A549 (cell line): ENCODE measurements around the gene KRT27. TPM values are rescaled to one million over a fixed set of nuclear protein-coding genes. Genes with fewer than 3 reads are reported as not detected.
"Not testable (repeated sequence)": the region's sequence is repeated elsewhere in the genome, so short reads cannot be mapped to it uniquely, and the experiment has no call there.

Experiments
- ATAC-seq, 2 experiments: fragments of 200-7000 bp in 1 of 2; fragments of >200 bp in 1 of 2; cut with Nextera tagmentation in 1 of 2; cut with Tn5 transposase in 1 of 2; 3 replicates each; pipeline versions ENCODE4 v1.8.0 to v1.9.1; 2018 to 2020; ENCODE audit warnings: mild to moderate bottlenecking in 1 of 2, moderate library complexity in 1 of 2
- CTCF ChIA-PET: fragments of 300-600 bp; sonication (Branson Sonifier 250); formaldehyde crosslinking; extraction: SDS; loops from one replicate; lab custom pipeline; 2021; ENCODE audit warnings: antibody characterized with exemption, inconsistent platforms; lab: Yijun Ruan, JAX
- POLR2A ChIA-PET: fragments of 350-600 bp; formaldehyde crosslinking; extraction: SDS; loops from one replicate; lab custom pipeline; 2021; ENCODE audit warnings: antibody characterized with exemption, inconsistent platforms; lab: Yijun Ruan, JAX
- DNase-seq, 2 experiments: peaks; one replicate each; pipeline versions ENCODE4 v3.0.0 to v3.0.0-alpha.2; 2011 to 2016; ENCODE audit warnings: low read depth in 1 of 2, low spot score in 1 of 2
- FAIRE-seq: peaks from 2 replicates; lab custom pipeline; 2011; peaks lifted over from hg19 to GRCh38; lab: Jason Lieb, UNC
- H3K27ac ChIP-seq, 2 experiments: fragments of >200 bp; sonication (Bioruptor Twin); formaldehyde crosslinking; 3 replicates each; pipeline ENCODE4 v1.5.1; 2016 to 2017
- H3K4me1 ChIP-seq: fragments of >200 bp; sonication (Bioruptor Twin); formaldehyde crosslinking; 3 replicates; pipeline ENCODE4 v1.6.1; 2016
- H3K4me2 ChIP-seq: fragments of >200 bp; sonication (Bioruptor Twin); formaldehyde crosslinking; 3 replicates; pipeline ENCODE4 v1.6.1; 2016
- H3K4me3 ChIP-seq: fragments of >200 bp; sonication (Bioruptor Twin); formaldehyde crosslinking; 3 replicates; pipeline ENCODE4 v1.5.1; 2016
- H3K9me3 ChIP-seq: fragments of >200 bp; sonication (Bioruptor Twin); formaldehyde crosslinking; 3 replicates; pipeline ENCODE4 v1.6.1; 2016
- HES2 ChIP-seq: fragments of >200 bp; sonication (Bioruptor Twin); formaldehyde crosslinking; IDR thresholded peaks from 2 replicates; pipeline ENCODE4 v1.6.1; 2016
- JUNB ChIP-seq: fragments of >200 bp; sonication (Bioruptor Twin); formaldehyde crosslinking; IDR thresholded peaks from 2 replicates; pipeline ENCODE4 v1.6.1; 2016
- KDM1A ChIP-seq: fragments of 200-600 bp; sonication (generic); IDR thresholded peaks from 2 replicates; pipeline ENCODE4 v1.6.1; 2016; ENCODE audit warnings: low read depth, mild to moderate bottlenecking
- MYC ChIP-seq: IDR thresholded peaks from 2 replicates; pipeline ENCODE4 v1.6.1; 2012; ENCODE audit warnings: mild to moderate bottlenecking, inconsistent platforms, low read length, improper control_type of control experiment, borderline replicate concordance
- REST ChIP-seq: fragments of 200-600 bp; sonication (generic); IDR thresholded peaks from 2 replicates; pipeline ENCODE4 v1.6.1; 2016; ENCODE audit warnings: antibody characterized with exemption, mild to moderate bottlenecking, moderate library complexity
- RFX5 ChIP-seq: fragments of 450-650 bp; IDR thresholded peaks from 2 replicates; pipeline ENCODE4 v1.7.1; 2014; ENCODE audit warnings: antibody characterized with exemption, mild to moderate bottlenecking, moderate library complexity
- RNF2 ChIP-seq: fragments of 200-600 bp; sonication (generic); IDR thresholded peaks from 2 replicates; pipeline ENCODE4 v1.6.1; 2016; ENCODE audit warnings: low read depth, mild to moderate bottlenecking, antibody characterized with exemption, moderate library complexity, borderline replicate concordance
- TP53 ChIP-seq: fragments of 250-450 bp; sonication (Bioruptor Pico); IDR thresholded peaks from 2 replicates; pipeline ENCODE4 v1.5.0; 2021; ENCODE audit warnings: mild to moderate bottlenecking, moderate library complexity
- ZFP36 ChIP-seq: fragments of 450-650 bp; IDR thresholded peaks from 2 replicates; pipeline ENCODE4 v1.6.1; 2014; ENCODE audit warnings: borderline replicate concordance; ENCODE audit not compliant: partially characterized antibody
- ZSCAN20 ChIP-seq: fragments of 250-450 bp; sonication (Bioruptor Pico); IDR thresholded peaks from 2 replicates; pipeline ENCODE4 v1.8.0; 2022; ENCODE audit warnings: mild to moderate bottlenecking, moderate library complexity
- WGBS: methylation state at CpG from one replicate; pipeline ENCODE4 v1.1.6; 2017; ENCODE audit errors: missing lambda C conversion rate; 5-methylcytosine and 5-hydroxymethylcytosine counted together
- polyA plus RNA-seq, 4 experiments: library from polyadenylated mRNA; depleted of rRNA in 3 of 4; stranded (reverse); fragments of >200 nt; fragmentation: RNase III in 1 of 4; extraction: RNeasy Plus Mini Kit Qiagen cat#74134 plus additional on column Dnase treatment in 1 of 4; gene quantifications; 2 replicates in 3 of 4; 3 replicates in 1 of 4; pipeline ENCODE4 v1.2.3, GENCODE V29; 2011 to 2017
- TF ChIP-seq, protein P1 (sequence below): fragments of 250-450 bp; sonication (Bioruptor Pico); IDR thresholded peaks from 2 replicates; pipeline ENCODE4 v1.5.0; 2021; ENCODE audit warnings: mild to moderate bottlenecking, moderate library complexity, borderline replicate concordance
- TF ChIP-seq, protein P2 (sequence below): fragments of 450-650 bp; IDR thresholded peaks from 2 replicates; pipeline ENCODE4 v1.6.1; 2014; ENCODE audit warnings: antibody characterized with exemption
- TF ChIP-seq, protein P3 (sequence below): IDR thresholded peaks from 2 replicates; pipeline ENCODE4 v1.6.1; 2012
- TF ChIP-seq, protein P4 (sequence below): fragments of >200 bp; sonication (Bioruptor Twin); formaldehyde crosslinking; IDR thresholded peaks from 3 replicates; pipeline ENCODE4 v1.5.1; 2016

The KRT27 gene
- polyA plus RNA-seq, 2 of the 4 experiments (the other 2 are of a cell fraction): not detected

GRCh38 chr17:40751065-40751464 is 31.3 kb downstream of the KRT27 start (continued):
- TF ChIP-seq MYC (no peak), REST (no peak)
- TF ChIP-seq, protein P1, sequence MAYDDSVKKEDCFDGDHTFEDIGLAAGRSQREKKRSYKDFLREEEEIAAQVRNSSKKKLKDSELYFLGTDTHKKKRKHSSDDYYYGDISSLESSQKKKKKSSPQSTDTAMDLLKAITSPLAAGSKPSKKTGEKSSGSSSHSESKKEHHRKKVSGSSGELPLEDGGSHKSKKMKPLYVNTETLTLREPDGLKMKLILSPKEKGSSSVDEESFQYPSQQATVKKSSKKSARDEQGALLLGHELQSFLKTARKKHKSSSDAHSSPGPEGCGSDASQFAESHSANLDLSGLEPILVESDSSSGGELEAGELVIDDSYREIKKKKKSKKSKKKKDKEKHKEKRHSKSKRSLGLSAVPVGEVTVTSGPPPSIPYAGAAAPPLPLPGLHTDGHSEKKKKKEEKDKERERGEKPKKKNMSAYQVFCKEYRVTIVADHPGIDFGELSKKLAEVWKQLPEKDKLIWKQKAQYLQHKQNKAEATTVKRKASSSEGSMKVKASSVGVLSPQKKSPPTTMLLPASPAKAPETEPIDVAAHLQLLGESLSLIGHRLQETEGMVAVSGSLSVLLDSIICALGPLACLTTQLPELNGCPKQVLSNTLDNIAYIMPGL (CRISPR knock-in tag): no peak
- TF ChIP-seq, protein P2, sequence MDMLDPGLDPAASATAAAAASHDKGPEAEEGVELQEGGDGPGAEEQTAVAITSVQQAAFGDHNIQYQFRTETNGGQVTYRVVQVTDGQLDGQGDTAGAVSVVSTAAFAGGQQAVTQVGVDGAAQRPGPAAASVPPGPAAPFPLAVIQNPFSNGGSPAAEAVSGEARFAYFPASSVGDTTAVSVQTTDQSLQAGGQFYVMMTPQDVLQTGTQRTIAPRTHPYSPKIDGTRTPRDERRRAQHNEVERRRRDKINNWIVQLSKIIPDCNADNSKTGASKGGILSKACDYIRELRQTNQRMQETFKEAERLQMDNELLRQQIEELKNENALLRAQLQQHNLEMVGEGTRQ: no peak
- TF ChIP-seq, all 56 proteins: peak for 0

DNA sequence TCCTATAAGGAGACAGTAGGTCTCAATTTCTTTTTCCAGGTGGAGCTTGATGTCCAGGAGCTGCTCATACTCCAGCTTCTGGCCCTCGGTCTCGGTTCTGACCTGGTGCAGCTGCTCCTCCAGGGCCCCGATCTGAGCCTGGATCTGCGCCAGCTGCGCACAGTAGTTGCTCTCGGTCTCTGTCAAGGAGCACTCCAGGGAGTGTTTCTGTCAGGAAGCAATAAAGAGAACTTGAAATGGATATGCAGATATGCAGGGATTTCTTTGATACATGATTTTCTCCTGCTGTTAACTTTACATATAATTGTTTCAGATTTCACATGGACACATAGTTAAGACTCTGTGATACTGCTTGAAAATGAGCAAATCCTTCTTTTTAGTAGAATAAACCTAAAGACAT is 32.0 kb downstream of the KRT27 start:
- no peak for FAIRE-seq

GRCh38 chr17:40748666-40749065 is 33.7 kb downstream of the KRT27 start:
- H3K4me2 ChIP-seq, DNase-seq, POLR2A ChIA-PET, ATAC-seq, H3K27ac ChIP-seq, H3K9me3 ChIP-seq, H3K4me3 ChIP-seq, H3K4me1 ChIP-seq: not testable (repeated sequence)
- peak; percentile 95 for FAIRE-seq
- WGBS: 0% methylated on average over 1 of the region's 1 CpG
- CTCF ChIA-PET: interaction anchor here (0.7 kb wide), 2 partner anchors 43 to 988 kb away, joined by 3 to 9 read pairs; no protein-coding TSS in a partner anchor

More for the DNA sequence above, 32.0 kb downstream of the KRT27 start:
- ATAC-seq (no peak), DNase-seq (no peak)
- Histone ChIP-seq H3K27ac (no peak overlapping the region), H3K9me3 (peaks cover 5% of the 10 kb centered on the region; the same call in 2 of the 3 replicates), H3K4me1 (no peaks in the 10 kb centered on the region), H3K4me3 (no peak overlapping the region), H3K4me2 (no peak overlapping the region)
- POLR2A ChIA-PET: interaction anchor here (0.6 kb wide), 1 partner anchor 771 kb away, joined by 4 read pairs; no protein-coding TSS in a partner anchor
- TF ChIP-seq, protein P3, sequence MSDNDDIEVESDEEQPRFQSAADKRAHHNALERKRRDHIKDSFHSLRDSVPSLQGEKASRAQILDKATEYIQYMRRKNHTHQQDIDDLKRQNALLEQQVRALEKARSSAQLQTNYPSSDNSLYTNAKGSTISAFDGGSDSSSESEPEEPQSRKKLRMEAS: no peak
- TF ChIP-seq KDM1A (no peak), HES2 (no peak), RFX5 (no peak), TP53 (CRISPR knock-in tag) (no peak), ZSCAN20 (no peak), ZFP36 (no peak), JUNB (no peak), RNF2 (no peak), REST (no peak)
- TF ChIP-seq, protein P2: no peak
- TF ChIP-seq, protein P4, sequence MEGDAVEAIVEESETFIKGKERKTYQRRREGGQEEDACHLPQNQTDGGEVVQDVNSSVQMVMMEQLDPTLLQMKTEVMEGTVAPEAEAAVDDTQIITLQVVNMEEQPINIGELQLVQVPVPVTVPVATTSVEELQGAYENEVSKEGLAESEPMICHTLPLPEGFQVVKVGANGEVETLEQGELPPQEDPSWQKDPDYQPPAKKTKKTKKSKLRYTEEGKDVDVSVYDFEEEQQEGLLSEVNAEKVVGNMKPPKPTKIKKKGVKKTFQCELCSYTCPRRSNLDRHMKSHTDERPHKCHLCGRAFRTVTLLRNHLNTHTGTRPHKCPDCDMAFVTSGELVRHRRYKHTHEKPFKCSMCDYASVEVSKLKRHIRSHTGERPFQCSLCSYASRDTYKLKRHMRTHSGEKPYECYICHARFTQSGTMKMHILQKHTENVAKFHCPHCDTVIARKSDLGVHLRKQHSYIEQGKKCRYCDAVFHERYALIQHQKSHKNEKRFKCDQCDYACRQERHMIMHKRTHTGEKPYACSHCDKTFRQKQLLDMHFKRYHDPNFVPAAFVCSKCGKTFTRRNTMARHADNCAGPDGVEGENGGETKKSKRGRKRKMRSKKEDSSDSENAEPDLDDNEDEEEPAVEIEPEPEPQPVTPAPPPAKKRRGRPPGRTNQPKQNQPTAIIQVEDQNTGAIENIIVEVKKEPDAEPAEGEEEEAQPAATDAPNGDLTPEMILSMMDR: no peak
- CTCF ChIA-PET: interaction anchor here (1.0 kb wide), 1 partner anchor 9 kb away, joined by 3 read pairs; no protein-coding TSS in a partner anchor
- WGBS: 73% methylated on average over 6 of the region's 6 CpGs
